Measurements from ENCODE around the gene ADAMTS20.

DNA sequence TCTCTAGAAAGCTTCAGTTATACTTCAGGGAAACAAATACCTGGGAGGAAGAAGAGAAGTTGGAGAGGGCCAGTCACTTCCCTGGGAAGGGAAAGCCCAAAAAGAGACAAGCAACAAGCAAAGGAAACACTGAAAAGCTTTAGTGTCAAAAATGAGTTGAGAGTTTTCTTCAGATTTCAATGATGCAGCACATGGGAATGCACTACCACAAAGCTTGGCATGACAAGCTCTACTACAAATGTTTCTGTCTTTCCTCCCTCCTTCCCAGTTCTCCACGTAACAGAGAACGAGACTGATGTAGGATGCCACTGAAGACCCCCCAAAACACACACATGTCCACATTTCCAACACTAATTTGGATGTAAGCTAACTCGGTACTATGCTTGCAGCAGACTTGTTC is 26.8 kb upstream of the ADAMTS20 start:
- TF ChIP-seq, protein P1, sequence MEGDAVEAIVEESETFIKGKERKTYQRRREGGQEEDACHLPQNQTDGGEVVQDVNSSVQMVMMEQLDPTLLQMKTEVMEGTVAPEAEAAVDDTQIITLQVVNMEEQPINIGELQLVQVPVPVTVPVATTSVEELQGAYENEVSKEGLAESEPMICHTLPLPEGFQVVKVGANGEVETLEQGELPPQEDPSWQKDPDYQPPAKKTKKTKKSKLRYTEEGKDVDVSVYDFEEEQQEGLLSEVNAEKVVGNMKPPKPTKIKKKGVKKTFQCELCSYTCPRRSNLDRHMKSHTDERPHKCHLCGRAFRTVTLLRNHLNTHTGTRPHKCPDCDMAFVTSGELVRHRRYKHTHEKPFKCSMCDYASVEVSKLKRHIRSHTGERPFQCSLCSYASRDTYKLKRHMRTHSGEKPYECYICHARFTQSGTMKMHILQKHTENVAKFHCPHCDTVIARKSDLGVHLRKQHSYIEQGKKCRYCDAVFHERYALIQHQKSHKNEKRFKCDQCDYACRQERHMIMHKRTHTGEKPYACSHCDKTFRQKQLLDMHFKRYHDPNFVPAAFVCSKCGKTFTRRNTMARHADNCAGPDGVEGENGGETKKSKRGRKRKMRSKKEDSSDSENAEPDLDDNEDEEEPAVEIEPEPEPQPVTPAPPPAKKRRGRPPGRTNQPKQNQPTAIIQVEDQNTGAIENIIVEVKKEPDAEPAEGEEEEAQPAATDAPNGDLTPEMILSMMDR (conservative IDR thresholded peaks at IDR 0.05 in 1 of 2, IDR thresholded peaks at IDR 0.05 in 1 of 2; ENCODE audit: low read depth in 1 of 2, low read length in 2 of 2), result no peak
- no peak for TF ChIP-seq EZH2 (IDR thresholded peaks at IDR 0.05; ENCODE audit: low read length, missing control alignments)

Data from fibroblast of lung (primary cell).